Activated naive CD8-positive, alpha-beta T cell treated with anti-CD3 and anti-CD28 coated beads for 36 hours (primary cell): ENCODE data around the gene NANS. TPM values are rescaled to one million over a fixed set of nuclear protein-coding genes. Genes with fewer than 3 reads are reported as not detected.
"Not testable (repeated sequence)": the region's sequence is repeated elsewhere in the genome, so short reads cannot be mapped to it uniquely, and the experiment has no call there.

Experiments used
- DNase-seq: peaks from one replicate; pipeline ENCODE4 v3.0.0; 2021
- H3K27ac Mint-ChIP-seq: one replicate; pipeline ENCODE4 v1.8.0; 2022; ENCODE audit warnings: mild to moderate bottlenecking, moderate library complexity, mixed read lengths
- H3K27me3 Mint-ChIP-seq: one replicate; pipeline ENCODE4 v1.8.0; 2022; ENCODE audit warnings: mild to moderate bottlenecking, mixed read lengths
- H3K36me3 Mint-ChIP-seq: one replicate; pipeline ENCODE4 v1.8.0; 2021; ENCODE audit warnings: mild to moderate bottlenecking, mixed read lengths
- H3K4me1 Mint-ChIP-seq: one replicate; pipeline ENCODE4 v1.8.0; 2021; ENCODE audit warnings: mixed read lengths
- H3K4me3 Mint-ChIP-seq: one replicate; pipeline ENCODE4 v1.8.0; 2022; ENCODE audit warnings: mild to moderate bottlenecking, moderate library complexity, mixed read lengths
- H3K9me3 Mint-ChIP-seq: one replicate; pipeline ENCODE4 v1.8.0; 2022; ENCODE audit warnings: mixed read lengths
- total RNA-seq, 2 experiments: library from RNA; stranded (reverse); gene quantifications; one replicate each; pipeline ENCODE4 v1.2.3, GENCODE V29; 2021

Gene NANS
- total RNA-seq = 10 to 100 TPM; 46.1 to 47.4 TPM

DNA sequence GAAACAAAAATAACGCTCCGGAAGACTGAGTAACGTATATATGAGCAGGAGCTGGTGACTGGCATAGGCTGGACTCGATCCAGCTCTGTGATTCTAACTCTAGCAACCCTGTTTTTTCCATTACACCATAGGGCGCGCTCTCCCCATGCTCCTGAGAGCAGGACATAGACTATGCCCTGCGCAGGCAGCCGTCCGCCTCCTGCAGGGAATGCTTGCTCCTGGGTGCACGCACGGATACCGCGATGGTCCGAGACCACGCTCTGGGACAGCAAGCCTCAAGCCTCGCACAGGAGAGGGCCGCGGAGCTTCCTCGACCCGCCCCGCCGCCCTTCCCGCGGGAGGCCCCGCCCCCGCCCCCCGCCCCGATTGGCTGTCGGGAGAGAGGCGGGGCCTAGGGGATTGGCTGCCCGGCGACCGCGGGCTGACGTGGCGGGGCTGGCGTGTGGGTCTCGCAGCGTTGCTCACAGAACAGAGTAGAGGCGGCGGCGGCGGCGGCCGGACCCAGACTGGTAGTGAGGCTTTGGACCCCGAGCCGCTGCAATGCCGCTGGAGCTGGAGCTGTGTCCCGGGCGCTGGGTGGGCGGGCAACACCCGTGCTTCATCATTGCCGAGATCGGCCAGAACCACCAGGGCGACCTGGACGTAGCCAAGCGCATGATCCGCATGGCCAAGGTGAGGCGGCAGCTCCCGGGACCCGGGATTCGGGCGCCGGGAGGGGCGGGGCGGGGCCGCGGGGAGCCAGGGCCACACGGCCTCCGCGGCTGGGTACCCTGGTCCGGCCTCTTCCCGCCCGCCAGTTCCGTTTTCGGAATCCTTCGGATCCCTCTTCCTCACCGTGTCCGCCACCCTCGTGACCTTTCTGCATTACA is at the start of gene NANS:
TSS of gene NANS (plus strand) at position 464 of the 869 bp plus-strand sequence. CDS start at position 541, 77 bp downstream.
- peak within 1 kb of the TSS; percentile 97 for H3K27ac Mint-ChIP-seq
- H3K27me3 Mint-ChIP-seq = no peaks in the 10 kb centered on the region
- peaks cover 26% of the 10 kb centered on the region for H3K36me3 Mint-ChIP-seq
- peak; percentile 96 for DNase-seq
- H3K4me1 Mint-ChIP-seq = peaks cover 19% of the 10 kb centered on the region
- H3K9me3 Mint-ChIP-seq = peaks cover 2% of the 10 kb centered on the region
- H3K4me3 Mint-ChIP-seq = peak within 1 kb of the TSS; percentile 99

DNA sequence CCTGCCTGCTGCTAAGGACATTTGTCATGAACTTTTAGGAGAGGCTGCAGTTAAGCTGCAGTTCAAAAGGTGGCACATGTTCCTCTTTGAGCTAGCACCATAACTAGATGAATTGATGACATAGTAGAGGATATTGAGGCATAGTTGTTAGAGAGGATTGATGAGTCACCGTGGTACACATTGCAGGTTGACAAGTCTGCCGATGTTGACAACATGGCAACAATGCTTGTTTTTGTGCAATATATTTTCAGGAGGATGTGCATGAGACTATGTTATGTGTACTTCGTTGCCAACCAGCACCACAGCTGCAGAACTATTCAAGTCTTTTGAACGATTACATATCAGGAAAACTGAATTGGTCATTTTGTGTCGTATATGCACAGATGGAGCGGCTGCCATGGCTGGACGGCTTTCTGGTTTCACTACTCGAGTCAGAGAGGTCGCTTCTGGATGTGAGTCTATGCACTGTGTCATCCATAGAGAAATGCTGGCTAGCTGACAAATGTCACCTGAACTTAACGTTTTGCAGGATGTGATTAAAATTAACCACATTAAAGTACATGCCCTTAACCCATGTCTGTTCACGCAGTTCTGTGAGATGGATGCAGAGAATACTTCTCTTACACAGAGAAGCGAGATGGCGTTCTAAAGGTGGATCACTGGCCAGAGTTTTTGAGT is 49.1 kb upstream of the NANS start:
- no peaks in the 10 kb centered on the region for H3K9me3 Mint-ChIP-seq
- peaks cover 37% of the 10 kb centered on the region for H3K4me1 Mint-ChIP-seq
- no peak for DNase-seq
- H3K36me3 Mint-ChIP-seq = peaks cover 51% of the 10 kb centered on the region
- H3K4me3 Mint-ChIP-seq = no peak overlapping the region
- H3K27me3 Mint-ChIP-seq = no peaks in the 10 kb centered on the region
- peak overlapping the region; percentile 67 for H3K27ac Mint-ChIP-seq

- Mint-ChIP-seq H3K36me3 (peaks cover 53% of the 10 kb centered on the region), H3K27ac (no peak overlapping the region), H3K4me1 (peaks cover 37% of the 10 kb centered on the region), H3K4me3 (no peak overlapping the region), H3K9me3 (no peaks in the 10 kb centered on the region), H3K27me3 (no peaks in the 10 kb centered on the region)
- DNase-seq = no peak
These were observed 47.8 kb upstream of the NANS start for GRCh38 chr9:98008764-98009163.

- H3K27ac Mint-ChIP-seq = peak overlapping the region; percentile 79
- H3K4me3 Mint-ChIP-seq = peak overlapping the region; percentile 59
- no peak for DNase-seq
- no peaks in the 10 kb centered on the region for H3K27me3 Mint-ChIP-seq
- peaks cover 52% of the 10 kb centered on the region for H3K36me3 Mint-ChIP-seq
- peaks cover 35% of the 10 kb centered on the region for H3K4me1 Mint-ChIP-seq
- no peaks in the 10 kb centered on the region for H3K9me3 Mint-ChIP-seq
These were observed 47.1 kb upstream of the NANS start for GRCh38 chr9:98009437-98009836.

GRCh38 chr9:98009936-98010335 is 46.6 kb upstream of the NANS start:
- H3K4me3 Mint-ChIP-seq = no peak overlapping the region
- DNase-seq = no peak
- no peak overlapping the region for H3K27ac Mint-ChIP-seq
- H3K36me3 Mint-ChIP-seq = peaks cover 53% of the 10 kb centered on the region
- peaks cover 31% of the 10 kb centered on the region for H3K4me1 Mint-ChIP-seq
- no peaks in the 10 kb centered on the region for H3K9me3 Mint-ChIP-seq
- H3K27me3 Mint-ChIP-seq = no peaks in the 10 kb centered on the region

DNA sequence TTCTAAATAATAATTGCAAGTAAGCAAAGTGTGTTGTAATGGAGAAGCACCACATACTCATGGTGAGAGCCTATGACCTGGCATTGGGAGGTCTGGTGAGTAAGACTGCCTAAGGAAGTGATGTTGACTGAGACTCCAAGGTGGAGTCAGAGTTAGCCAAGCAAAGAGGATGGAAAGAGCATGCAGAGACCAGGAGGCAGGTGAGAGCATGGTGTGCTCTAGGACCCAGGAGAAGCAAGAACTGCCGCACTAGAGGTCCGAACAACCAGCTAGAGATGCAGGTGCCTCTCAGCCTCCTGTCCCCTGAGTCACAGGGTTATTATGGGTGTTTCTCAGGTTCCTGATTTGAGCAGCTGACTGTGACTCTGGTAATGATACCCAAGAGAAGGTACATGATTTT is 46.1 kb upstream of the NANS start:
- DNase-seq = no peak
- no peaks in the 10 kb centered on the region for H3K27me3 Mint-ChIP-seq
- H3K27ac Mint-ChIP-seq = peak overlapping the region; percentile 56
- no peaks in the 10 kb centered on the region for H3K9me3 Mint-ChIP-seq
- H3K4me3 Mint-ChIP-seq = no peak overlapping the region
- peaks cover 56% of the 10 kb centered on the region for H3K36me3 Mint-ChIP-seq
- peaks cover 33% of the 10 kb centered on the region for H3K4me1 Mint-ChIP-seq

DNA sequence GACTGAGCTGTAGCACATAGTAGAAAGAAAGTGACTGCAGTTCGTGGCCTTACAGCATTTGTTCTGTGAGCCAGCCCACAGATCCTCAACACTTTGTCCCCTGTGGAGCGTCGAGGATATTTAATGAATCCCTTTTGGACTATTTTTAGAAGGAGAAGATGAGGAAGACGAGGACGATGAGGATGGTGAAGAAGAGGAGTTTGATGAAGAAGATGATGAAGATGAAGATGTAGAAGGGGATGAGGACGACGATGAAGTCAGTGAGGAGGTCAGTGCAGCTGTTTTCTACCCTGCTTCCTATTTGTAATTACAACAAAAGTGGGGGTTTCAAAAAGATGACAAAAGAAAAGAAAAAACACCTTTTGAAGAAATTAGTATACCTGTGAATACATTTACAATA is 45.4 kb upstream of the NANS start:
- peak overlapping the region; percentile 2 for H3K27ac Mint-ChIP-seq
- no peak overlapping the region for H3K4me3 Mint-ChIP-seq
- no peak for DNase-seq

DNA sequence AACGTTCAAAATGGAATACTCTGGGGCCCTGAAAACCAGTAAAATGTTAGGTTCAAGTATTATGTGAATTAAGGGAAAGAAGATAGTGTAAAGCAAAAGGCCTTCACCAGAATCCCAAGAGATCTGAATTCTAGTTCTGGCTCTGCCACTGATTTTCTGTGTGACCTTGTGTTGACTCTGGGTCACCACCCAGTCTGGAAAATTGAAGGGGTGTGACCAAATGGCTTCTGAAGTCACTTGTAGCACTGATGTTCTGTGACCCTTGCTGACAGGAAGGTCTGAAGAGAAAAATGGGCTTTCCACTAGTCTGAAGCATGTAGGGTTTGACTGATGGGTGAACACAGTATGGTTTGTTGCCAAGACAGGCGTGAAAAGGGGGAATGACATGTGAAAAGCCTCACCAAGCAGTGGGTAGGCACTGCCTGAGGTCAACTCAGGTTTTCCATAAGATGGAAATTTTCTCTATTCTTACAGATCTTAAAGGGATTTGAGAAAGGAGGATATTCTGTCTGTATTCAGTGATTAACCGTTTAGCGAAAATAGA is 40.3 kb upstream of the NANS start:
- no peaks in the 10 kb centered on the region for H3K27me3 Mint-ChIP-seq
- DNase-seq = no peak
- H3K4me3 Mint-ChIP-seq = no peak overlapping the region
- H3K27ac Mint-ChIP-seq = no peak overlapping the region
- H3K4me1 Mint-ChIP-seq = peaks cover 4% of the 10 kb centered on the region
- peaks cover 41% of the 10 kb centered on the region for H3K36me3 Mint-ChIP-seq
- H3K9me3 Mint-ChIP-seq = no peaks in the 10 kb centered on the region

More for the DNA sequence above, 45.4 kb upstream of the NANS start:
- H3K27me3 Mint-ChIP-seq = no peaks in the 10 kb centered on the region
- H3K36me3 Mint-ChIP-seq = peaks cover 54% of the 10 kb centered on the region
- H3K4me1 Mint-ChIP-seq = peaks cover 26% of the 10 kb centered on the region
- H3K9me3 Mint-ChIP-seq = no peaks in the 10 kb centered on the region

- Mint-ChIP-seq H3K4me3 (no peak overlapping the region), H3K36me3 (peaks cover 35% of the 10 kb centered on the region), H3K27ac (peak overlapping the region; percentile 21), H3K27me3 (no peaks in the 10 kb centered on the region), H3K9me3 (no peaks in the 10 kb centered on the region), H3K4me1 (peaks cover 4% of the 10 kb centered on the region)
- no peak for DNase-seq
These were observed 39.2 kb upstream of the NANS start for GRCh38 chr9:98017306-98017705.

- Mint-ChIP-seq H3K36me3 (peaks cover 33% of the 10 kb centered on the region), H3K4me1 (peaks cover 4% of the 10 kb centered on the region)
These were observed 38.2 kb upstream of the NANS start for GRCh38 chr9:98018347-98018746.

GRCh38 chr9:98019098-98019497 is 37.4 kb upstream of the NANS start:
- Mint-ChIP-seq H3K9me3 (no peaks in the 10 kb centered on the region), H3K4me3 (no peak overlapping the region)

More at GRCh38 chr9:98018347-98018746, 38.2 kb upstream of the NANS start:
- no peaks in the 10 kb centered on the region for H3K27me3 Mint-ChIP-seq
- no peak overlapping the region for H3K4me3 Mint-ChIP-seq
- H3K9me3 Mint-ChIP-seq = no peaks in the 10 kb centered on the region
- no peak for DNase-seq
- no peak overlapping the region for H3K27ac Mint-ChIP-seq

GRCh38 chr9:98019869-98020268 is 36.7 kb upstream of the NANS start:
- DNase-seq, H3K4me3 Mint-ChIP-seq, H3K9me3 Mint-ChIP-seq, H3K4me1 Mint-ChIP-seq, H3K27ac Mint-ChIP-seq, H3K27me3 Mint-ChIP-seq: not testable (repeated sequence)
- H3K36me3 Mint-ChIP-seq = peaks cover 24% of the 10 kb centered on the region

More at GRCh38 chr9:98019098-98019497, 37.4 kb upstream of the NANS start:
- H3K27ac Mint-ChIP-seq = peak overlapping the region; percentile 44
- H3K27me3 Mint-ChIP-seq = no peaks in the 10 kb centered on the region
- DNase-seq = no peak
- peaks cover 4% of the 10 kb centered on the region for H3K4me1 Mint-ChIP-seq
- peaks cover 29% of the 10 kb centered on the region for H3K36me3 Mint-ChIP-seq

- peaks cover 21% of the 10 kb centered on the region for H3K36me3 Mint-ChIP-seq
- no peak for DNase-seq
- H3K27ac Mint-ChIP-seq = no peak overlapping the region
- no peaks in the 10 kb centered on the region for H3K9me3 Mint-ChIP-seq
- H3K27me3 Mint-ChIP-seq = no peaks in the 10 kb centered on the region
- H3K4me1 Mint-ChIP-seq = peaks cover 2% of the 10 kb centered on the region
- no peak overlapping the region for H3K4me3 Mint-ChIP-seq
These were observed 35.9 kb upstream of the NANS start for GRCh38 chr9:98020476-98021145.

DNA sequence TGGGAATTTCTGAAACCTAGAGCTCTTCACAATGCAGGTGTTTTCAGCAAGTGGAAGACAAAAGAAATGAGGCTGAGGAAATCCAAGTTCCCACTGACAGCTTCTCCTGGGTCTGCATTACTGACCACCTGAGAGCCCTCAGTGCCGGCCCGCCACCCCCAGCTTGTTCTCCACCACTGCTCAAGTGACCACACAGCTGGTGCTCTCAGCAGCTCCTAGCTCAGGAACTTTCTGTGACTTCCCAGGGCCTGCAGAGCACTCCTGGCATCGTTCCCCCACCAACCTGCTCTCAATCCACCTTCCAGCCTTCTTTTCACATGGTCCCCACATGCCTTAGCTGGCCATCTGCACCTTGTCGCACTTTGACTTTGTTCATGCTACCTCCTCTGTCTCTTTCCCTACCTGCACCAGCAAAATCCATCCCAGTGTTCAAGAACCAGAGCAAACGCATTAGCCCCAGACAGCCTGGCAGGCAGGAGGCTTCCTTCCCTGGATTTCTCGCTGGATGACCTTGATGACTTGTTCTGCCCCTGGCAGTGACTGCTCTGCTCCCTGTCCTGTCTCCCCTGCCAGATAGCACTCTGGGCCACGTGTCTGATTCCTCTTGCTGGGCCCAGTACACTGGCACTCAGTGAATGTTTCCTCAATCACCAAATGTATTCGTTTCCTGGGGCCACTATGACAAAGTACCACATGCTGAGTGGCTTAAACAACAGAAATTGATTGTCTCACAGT is 35.1 kb upstream of the NANS start:
- Mint-ChIP-seq H3K36me3 (peaks cover 20% of the 10 kb centered on the region), H3K9me3 (no peaks in the 10 kb centered on the region), H3K4me1 (peaks cover 2% of the 10 kb centered on the region), H3K27ac (no peak overlapping the region), H3K4me3 (no peak overlapping the region), H3K27me3 (no peaks in the 10 kb centered on the region)
- DNase-seq = no peak
